Psoas muscle (tissue), 8 donors: ENCODE results near the gene IL34. TPM values are rescaled to one million over a fixed set of nuclear protein-coding genes. Genes with fewer than 3 reads are reported as not detected.

Source experiments
- ATAC-seq, 4 donors: fragments of 200-7000 bp; cut with Tn5 transposase; one replicate each; pipeline ENCODE4 v1.9.1; 2020; ENCODE audit warnings: moderate library complexity in 3 of 4, mild to moderate bottlenecking in 2 of 4
- DNase-seq, 2 donors: peaks; one replicate each; pipeline ENCODE4 v3.0.0-alpha.2; 2020
- H3K27ac ChIP-seq: fragments of 200-600 bp; one replicate; pipeline ENCODE4 v1.8.0; 2022
- H3K27me3 ChIP-seq, 3 donors: fragments of 200-600 bp in 1 of 3; one replicate each; pipeline versions ENCODE4 v1.6.1 to v1.8.0; 2013 to 2022; ENCODE audit warnings: low read length in 2 of 3, mild to moderate bottlenecking in 2 of 3, moderate library complexity in 1 of 3; ENCODE audit not compliant: insufficient read depth in 3 of 3
- H3K36me3 ChIP-seq, 2 donors: fragments of 200-600 bp in 1 of 2; one replicate each; pipeline versions ENCODE4 v1.6.1 to v1.8.0; 2013 to 2022; ENCODE audit warnings: low read depth in 1 of 2, mild to moderate bottlenecking in 1 of 2, moderate library complexity in 1 of 2; ENCODE audit not compliant: insufficient read depth in 1 of 2
- H3K4me1 ChIP-seq: fragments of 200-600 bp; one replicate; pipeline ENCODE4 v1.8.0; 2022
- H3K4me3 ChIP-seq: fragments of 200-600 bp; one replicate; pipeline ENCODE4 v1.8.0; 2022; ENCODE audit warnings: mild to moderate bottlenecking
- H3K9me3 ChIP-seq: fragments of 200-600 bp; one replicate; pipeline ENCODE4 v1.8.0; 2022
- CTCF ChIP-seq: fragments of 200-600 bp; IDR thresholded peaks from one replicate; pipeline ENCODE4 v1.8.0; 2022; ENCODE audit warnings: antibody characterized with exemption
- WGBS, 3 donors: extraction: QIAGEN DNeasy Blood & Tissue Kit; methylation state at CpG; one replicate each; pipeline versions ENCODE4 v1.1.6 to v1.1.7; 2013; 5-methylcytosine and 5-hydroxymethylcytosine counted together
- intact Hi-C, 2 donors: fragments of 100-400 bp; cut with DNase I; formaldehyde crosslinking; loops; one replicate each; pipeline versions ENCODE4 v1.11.0 to v1.14.2; 2022
- polyA plus RNA-seq, 3 donors: library from polyadenylated mRNA; stranded (reverse); fragments of 200-250 nt; gene quantifications; one replicate each; pipeline ENCODE4 v1.2.3, GENCODE V29; 2013
- total RNA-seq, 4 donors: library from RNA; stranded (reverse); fragmentation: NEBNext Ultra II Directional in 2 of 4; extraction: Animal tissue kit (Norgen Biotek cat#: 25700) in 2 of 4; gene quantifications; one replicate each; pipeline versions ENCODE4 v1.2.1 to v1.2.4, GENCODE V29; 2021 to 2023
- donor health status: healthy with polysubstance abuse.
- donor health status: DM: no; HTN: no; CAD: no; lungs with moderate emphysema.
- donor health status: Bipolar disorder and iron deficiency.
- donor health status: healthy.
- donor health status: DM: yes; HTN: yes; CAD: no.
- donor health status: DM: no; HTN: no; CAD: no.
- donor health status: DM: no; HTN: no; CAD: no.
- donor health status: DM: yes; HTN: yes; CAD: no.

The IL34 gene
- total and polyA plus RNA-seq, 7 donors, result 0.89 to 18.5 (median 6.5) TPM

- Histone ChIP-seq H3K9me3 (no peaks in the 10 kb centered on the region), H3K36me3 (peaks cover 3 to 45% of the 10 kb centered on the region in 2 donors), H3K27ac (no peak overlapping the region), H3K4me1 (no peaks in the 10 kb centered on the region), H3K4me3 (no peak overlapping the region), H3K27me3 (no peaks in the 10 kb centered on the region)
- DNase-seq (no peak), ATAC-seq (peak in 1 of 4 donors; percentile 4)
- TF ChIP-seq CTCF, result no peak
- WGBS, 3 donors, result 63 to 80% (median 65%) methylated on average over 21 of the region's 21 CpGs
- intact Hi-C loops, result no loop called here
Measured at GRCh38 chr16:70661918-70662641, 15.7 kb downstream of the IL34 start.

- H3K27me3 ChIP-seq, result no peaks in the 10 kb centered on the region
- no peak for TF ChIP-seq CTCF
- H3K4me1 ChIP-seq, result no peaks in the 10 kb centered on the region
- H3K27ac ChIP-seq, result no peak overlapping the region
- ATAC-seq (no peak), DNase-seq (no peak)
- intact Hi-C loops, result no loop called here
- WGBS, 3 donors, result 85 to 88% (median 87%) methylated on average over 11 to 13 of the region's 13 CpGs
- H3K36me3 ChIP-seq, result peaks cover 3 to 55% of the 10 kb centered on the region in 2 donors
- no peak overlapping the region for H3K4me3 ChIP-seq
- H3K9me3 ChIP-seq, result no peaks in the 10 kb centered on the region
Measured at GRCh38 chr16:70662991-70663523, 16.7 kb downstream of the IL34 start.

- 91 to 95% (median 93%) methylated on average over 41 to 56 of the region's 56 CpGs for WGBS, 3 donors
- Histone ChIP-seq H3K9me3 (no peaks in the 10 kb centered on the region), H3K36me3 (peaks cover 5 to 61% of the 10 kb centered on the region in 2 donors), H3K4me1 (no peaks in the 10 kb centered on the region), H3K27ac (no peak overlapping the region), H3K4me3 (no peak overlapping the region), H3K27me3 (no peaks in the 10 kb centered on the region)
- DNase-seq, result no peak
- ATAC-seq, result no peak
- intact Hi-C loops, result no loop called here
- no peak for TF ChIP-seq CTCF
Measured at GRCh38 chr16:70663524-70664324, 17.4 kb downstream of the IL34 start.

- Histone ChIP-seq H3K27ac (no peak overlapping the region), H3K36me3 (peaks cover 10 to 69% of the 10 kb centered on the region in 2 donors), H3K9me3 (no peaks in the 10 kb centered on the region), H3K4me3 (no peak overlapping the region), H3K27me3 (no peaks in the 10 kb centered on the region), H3K4me1 (no peaks in the 10 kb centered on the region)
- intact Hi-C loops, result no loop called here
- TF ChIP-seq CTCF, result no peak
- DNase-seq (no peak), ATAC-seq (no peak)
- WGBS, 3 donors, result 86 to 92% (median 86%) methylated on average over 38 to 39 of the region's 39 CpGs
Measured at GRCh38 chr16:70664325-70665112, 18.2 kb downstream of the IL34 start.
